ENCODE data around the gene SH3PXD2A.
"Not testable (repeated sequence)": the region's sequence is repeated elsewhere in the genome, so short reads cannot be mapped to it uniquely, and the experiment has no call there.

The SH3PXD2A gene

DNA sequence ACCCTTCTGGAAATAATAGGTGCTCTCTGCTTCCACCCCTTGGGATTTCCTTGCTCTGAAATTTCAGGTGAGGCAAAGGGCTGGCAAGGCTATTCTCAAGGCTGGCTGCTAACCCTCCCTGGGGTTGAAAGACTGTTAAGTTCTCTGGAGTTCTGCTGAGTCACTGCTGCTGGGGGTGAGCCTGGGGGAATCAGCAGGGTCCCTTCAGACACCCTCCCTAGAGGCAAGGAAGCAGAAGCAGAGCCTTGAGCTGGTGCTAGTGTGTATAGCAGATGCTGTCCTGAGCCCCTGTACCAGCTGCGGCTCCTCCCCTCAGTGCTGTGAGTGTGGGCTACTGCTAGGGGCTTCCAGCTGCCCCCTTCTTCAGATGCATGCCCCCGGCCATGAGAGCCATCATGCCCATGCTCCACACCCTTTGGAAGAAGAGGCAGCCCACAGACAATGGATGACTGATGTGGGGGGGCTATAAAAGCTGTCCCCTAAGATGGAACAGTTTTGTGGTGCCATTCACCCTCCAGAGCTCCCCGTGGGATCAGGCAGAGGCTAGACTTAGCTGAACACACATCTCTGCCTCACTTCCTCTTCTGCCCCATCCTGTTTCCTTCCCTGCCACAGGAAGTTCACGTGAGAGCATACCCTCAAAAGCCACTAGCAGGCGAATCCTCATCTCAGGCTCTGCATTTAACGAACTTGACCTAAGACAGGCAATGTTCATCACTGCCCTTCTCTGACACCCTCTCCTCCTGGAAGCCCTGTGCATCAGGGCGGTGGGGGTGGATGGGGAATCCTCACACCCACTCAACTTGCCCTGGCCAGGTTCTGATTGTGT is 91.8 kb downstream of the SH3PXD2A start:
- DNase-seq, result peak; percentile 60

DNA sequence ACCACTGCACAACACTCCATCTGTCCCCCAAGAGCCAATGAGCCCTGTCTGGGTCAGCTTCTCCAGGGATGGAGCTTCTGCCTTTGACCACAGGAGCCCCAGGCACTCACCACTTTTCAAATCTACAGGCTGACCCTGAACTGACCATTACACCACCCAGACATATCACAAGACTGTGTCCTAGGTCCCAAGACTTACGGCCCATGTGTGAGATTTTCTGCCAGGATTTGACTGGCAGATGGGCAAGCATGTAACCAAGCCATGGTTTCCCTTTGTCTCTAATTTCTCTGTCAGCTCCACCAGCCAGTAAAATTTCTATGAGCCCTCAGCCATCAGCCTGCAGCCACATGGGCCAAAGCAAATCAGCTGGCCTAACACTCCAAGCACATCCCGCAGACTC is 92.5 kb downstream of the SH3PXD2A start:
- no peak for DNase-seq

DNA sequence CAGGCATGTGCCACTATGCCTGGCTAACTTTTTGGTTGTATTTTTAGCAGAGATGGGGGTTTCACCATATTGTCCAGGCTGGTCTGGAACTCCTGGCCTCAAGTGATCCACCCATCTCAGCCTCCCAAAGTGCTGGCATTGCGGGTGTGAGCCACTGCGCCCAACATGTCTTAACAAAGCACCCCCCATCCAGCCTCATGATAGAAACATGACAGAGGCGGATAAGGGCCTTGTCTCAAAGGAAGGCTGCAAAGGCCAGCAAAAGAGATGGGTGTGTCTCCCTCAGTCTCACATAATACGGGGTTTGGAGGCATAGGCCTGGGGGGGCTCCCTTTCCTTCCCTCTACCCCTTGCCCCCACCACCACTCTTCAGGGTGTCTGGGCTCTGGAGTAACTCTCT is 93.2 kb downstream of the SH3PXD2A start:
- no peak for DNase-seq

DNA sequence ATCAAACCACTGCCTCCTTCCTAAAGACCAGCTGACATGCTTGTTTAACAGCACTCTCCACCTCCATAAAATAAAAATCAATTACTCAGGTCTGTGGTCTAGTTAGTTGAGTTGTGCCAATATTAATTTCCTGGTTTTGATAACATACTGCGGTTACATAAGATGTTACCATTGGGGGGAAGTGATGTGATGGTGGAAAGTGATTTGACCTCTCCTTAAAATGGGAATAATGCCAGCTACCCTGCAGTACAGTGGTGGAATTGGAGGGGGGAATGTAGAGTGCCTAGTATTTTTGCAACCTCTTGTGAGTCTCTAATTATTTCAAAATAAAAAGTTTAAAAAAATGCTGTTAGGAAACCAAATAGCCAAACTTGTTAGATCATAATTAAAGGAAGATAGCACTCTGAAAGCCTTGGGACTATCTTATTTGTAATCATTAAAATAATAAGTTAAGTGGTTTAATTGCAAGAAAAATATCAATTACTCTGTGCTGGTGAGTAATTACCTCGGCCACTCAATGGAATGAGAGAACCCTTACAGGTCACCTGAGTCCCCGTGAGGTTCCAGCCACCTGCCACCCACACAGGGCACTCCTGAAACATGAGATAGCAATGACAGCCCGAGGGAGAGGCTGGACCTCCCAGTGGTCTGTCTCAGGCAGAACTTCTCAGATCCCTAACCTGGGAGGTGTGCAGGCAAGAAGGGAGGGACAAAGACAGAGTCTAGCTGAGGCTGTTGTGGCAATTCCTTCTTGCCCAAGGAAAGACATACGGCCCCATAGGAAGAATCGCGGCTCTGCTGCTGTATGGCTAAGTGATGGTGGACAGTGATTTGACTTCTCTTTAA is 94.1 kb downstream of the SH3PXD2A start:
- DNase-seq, result no peak

DNA sequence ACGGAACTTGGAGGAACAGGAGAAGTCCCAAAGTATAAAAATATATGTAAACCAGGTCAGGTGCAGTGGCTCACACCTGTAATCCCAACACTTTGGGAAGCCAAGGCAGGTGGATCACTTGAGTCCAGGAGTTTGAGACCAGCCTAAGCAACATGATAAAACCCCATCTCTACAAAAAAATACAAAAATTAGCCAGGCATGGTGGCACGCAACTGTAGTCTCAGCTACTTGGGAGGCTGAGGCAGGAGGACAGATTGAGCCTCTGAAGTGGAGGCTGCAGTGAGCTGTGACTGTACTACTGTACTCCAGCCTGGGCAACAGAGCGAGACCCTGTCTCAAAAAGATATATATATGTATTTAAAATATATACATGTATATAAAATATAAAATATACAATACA is 95.1 kb downstream of the SH3PXD2A start:
- DNase-seq, result not testable (repeated sequence)

DNA sequence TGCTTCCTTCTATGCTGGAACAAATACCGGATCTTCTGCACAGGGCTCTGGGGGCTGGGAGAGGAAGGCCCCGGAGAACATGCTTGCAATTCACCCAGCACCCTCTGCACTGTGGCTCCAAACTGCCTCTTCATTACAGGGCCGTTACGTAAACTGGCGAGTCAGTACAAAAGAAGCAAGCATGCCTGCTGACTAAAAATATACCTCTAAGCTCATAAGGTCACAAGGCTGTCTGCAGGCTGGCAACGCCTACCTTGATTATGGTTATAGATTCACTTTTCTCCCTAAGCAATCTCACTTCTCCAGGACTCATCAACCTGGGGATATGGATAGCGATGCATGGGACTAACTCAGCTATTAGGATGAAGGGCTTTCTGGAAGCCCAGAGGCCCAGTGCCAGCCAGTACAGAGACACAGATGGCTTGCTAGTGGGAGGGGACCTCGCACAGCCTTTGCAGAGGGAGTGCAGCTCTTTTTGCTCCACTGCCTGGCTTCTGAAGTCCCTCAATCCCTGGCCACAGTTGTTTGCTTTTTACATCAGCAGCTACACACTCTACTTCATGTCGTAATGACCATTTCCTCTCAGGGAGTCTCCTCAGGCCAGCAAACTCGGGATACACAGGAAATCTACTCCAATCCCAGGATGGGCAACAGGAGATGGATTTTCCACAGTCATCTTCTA is 96.1 kb downstream of the SH3PXD2A start:
- peak; percentile 86 for DNase-seq

DNA sequence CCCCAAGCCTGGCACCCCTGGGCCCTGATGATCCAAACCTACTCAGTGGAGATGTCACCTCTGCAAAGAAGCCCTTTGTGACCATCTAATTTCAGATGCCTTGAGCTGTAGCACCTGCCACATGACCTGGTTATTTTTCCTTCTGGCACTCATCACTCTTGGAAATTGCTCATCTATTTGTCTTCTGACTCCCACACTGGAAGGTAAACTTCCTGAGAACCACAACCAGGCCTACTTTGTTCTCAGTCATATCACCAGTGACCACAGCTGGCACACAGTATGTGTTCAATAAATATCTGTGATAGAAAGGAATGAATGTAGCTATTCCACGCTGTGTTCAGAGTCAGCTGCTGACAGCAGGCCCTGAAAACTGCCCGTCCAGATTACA is 97.1 kb downstream of the SH3PXD2A start:
- peak; percentile 58 for DNase-seq

DNA sequence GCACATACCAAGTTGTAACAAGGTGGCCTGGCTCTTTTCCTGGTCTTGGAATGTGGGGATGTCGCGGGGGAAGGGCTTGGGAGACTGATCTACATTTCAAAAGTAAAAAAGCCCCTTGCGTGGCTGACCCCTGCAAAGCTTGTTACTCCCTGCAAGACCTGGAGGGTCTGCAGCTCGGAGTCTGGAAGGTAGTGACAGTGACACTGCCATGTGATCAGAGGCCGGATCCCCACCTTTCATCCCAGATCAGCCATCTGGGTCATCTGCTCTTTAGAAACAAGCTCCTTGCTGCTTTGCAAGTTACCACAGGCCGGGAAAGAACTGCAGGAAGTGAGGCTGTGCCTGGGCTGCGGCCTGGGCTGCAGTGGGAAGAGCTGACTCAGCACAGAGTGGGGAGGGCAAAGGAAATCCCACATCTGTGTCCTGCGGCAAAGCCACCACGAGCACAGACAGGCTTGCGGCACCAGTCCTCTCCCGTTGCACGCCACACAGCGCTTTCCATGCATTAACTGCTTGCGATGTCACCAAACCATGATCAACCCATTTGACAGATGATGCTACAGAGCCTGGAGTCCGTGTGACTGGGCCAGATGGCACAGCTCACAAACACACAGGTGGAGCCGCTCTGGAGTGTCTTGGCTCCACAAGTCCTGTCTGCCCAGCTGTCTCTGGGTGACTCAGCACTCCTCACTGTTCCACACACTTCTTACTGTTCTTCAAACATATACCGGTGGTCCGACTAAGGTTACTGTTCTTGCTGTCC is 97.7 kb downstream of the SH3PXD2A start:
- peak; percentile 88 for DNase-seq

DNA sequence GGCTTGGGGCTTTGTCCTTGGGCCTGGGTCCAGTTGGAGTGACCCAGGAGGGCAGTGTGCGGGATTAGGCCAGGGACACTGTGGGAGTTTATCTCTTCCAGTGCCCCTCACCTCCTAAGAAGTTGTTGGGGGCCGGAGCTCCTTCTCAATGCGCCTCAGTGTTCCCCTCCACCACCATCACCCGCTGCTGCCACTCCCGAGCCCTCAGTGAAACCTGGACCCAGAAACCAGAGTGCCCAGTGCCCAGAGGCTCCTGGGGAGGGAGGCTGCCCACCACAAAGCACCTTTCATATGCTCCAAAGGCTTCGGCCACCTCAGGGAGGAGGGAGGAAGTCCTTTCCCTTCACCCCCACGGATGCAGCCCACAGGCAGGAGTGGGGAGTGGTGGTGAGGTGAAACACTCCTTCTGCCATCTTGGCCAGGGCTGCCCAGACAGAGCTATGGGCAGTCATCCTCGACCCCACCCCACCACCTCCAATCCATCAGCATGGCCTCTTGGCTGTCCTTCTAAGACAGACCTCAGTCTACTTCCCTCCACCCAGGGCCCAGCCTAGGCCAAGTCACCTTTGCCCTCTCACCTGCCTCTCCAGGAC is 99.0 kb downstream of the SH3PXD2A start:
- DNase-seq, result no peak

DNA sequence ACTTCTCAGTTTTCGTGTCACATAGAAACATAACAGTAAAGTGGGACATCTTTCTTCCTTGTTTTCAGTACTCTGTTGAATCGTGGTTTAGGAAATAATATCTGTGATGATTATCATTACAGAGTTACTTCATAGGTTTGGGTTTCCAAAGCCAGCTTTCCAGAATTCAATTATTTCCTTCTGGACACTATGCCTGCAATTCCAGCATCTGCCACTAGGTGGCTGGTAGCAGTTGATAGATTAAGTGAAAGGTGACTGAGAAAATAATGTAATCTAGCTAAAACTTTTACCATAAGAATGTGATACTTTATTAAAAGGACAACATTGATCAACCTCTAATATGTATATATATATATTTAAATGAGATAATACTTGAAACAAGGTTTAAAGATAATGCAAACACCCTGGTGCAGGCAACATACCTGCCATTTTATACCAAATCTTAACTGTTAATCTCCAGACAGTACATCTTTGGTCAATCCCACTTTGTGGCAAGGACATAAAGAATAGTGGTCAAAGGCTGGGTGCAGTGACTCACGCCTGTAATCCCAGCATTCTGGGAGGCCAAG is 102.6 kb downstream of the SH3PXD2A start:
- no peak for DNase-seq

DNA sequence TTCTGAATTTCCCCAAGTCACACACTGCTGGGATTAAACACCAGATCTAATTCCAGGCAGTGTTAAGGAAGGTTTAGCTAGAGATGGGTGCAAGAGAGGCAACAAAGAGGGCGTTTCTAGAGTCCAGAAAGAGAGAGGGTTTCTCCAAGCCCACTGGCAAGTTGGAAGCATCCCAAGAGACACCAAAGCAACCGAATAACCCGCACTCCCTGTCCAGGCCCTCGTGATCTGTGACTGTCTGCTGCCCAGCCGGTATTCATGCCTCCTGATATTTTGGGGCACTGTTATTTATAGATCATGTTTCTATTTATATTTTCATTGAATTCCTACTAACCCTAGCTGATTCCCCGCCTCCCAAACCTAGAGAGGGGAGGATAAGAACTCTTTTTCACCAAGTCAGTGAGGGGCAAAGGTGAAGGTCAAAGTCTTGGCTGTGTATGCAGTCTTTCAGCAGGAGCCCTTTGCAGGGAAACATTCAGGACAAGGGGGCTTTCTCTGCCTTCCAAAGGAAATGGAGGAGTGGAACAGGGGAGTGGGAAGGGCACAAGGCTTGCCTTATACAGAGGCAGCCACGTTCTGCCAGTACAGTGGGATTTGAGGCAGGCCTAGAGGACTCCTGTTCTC is 103.6 kb downstream of the SH3PXD2A start:
- no peak for DNase-seq

DNA sequence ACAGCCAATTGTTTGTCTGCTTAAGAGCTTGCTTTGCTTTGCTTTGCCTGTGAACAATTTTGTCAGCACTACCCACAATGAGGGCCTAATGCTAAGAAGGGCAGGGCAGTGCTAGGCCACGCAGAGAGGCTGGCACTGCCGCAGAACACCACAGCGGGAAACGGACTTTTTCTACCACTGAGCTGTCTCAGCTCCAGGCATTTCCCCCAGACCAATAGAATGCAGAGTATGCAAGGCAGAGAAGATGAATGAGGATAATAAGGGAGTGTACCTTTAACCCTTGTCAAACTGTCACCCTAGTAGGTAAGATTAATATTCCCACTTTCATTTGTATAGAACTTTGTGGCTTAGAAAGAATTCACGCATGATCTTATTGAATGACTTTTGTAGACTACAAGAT is 104.5 kb downstream of the SH3PXD2A start:
- DNase-seq, result no peak

DNA sequence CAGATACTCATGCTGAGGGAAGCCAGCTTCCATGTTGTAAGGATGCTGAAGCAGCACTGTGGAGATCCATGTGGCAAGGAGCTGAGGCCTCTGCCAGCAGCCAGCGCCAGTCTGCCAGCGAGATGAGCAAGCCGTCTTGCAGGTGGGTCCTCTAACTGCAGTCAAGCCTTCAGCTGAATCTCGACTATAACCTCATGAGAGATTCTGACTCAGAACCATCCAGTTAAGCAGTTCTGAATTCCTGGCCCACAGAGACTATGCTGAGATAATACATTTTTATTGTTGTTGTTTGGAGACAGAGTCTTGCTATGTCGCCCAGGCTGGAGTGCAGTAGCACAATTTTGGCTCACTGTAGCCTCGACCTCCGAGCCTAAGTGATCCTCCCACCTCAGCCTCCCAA is 105.6 kb downstream of the SH3PXD2A start:
- no peak for DNase-seq

DNA sequence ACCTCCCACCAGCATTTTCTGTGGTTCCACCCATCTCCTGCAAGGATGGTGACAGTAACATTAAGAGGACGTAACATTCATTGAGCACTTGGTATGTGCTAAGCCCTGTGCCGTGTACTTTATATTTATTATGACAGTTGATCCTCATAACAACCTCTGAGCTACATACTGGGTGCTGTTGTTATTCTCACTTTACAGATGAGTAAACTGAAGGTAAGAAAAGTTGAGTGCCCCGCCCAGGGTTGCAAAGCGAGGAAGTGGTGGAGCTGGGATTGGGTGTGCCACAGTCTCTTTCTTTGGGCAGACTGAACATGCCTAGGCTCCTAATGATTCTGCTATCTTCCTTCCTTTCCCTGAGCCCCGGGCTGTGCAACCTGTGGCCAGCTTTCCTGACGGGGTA is 107.4 kb downstream of the SH3PXD2A start:
- DNase-seq, result no peak

DNA sequence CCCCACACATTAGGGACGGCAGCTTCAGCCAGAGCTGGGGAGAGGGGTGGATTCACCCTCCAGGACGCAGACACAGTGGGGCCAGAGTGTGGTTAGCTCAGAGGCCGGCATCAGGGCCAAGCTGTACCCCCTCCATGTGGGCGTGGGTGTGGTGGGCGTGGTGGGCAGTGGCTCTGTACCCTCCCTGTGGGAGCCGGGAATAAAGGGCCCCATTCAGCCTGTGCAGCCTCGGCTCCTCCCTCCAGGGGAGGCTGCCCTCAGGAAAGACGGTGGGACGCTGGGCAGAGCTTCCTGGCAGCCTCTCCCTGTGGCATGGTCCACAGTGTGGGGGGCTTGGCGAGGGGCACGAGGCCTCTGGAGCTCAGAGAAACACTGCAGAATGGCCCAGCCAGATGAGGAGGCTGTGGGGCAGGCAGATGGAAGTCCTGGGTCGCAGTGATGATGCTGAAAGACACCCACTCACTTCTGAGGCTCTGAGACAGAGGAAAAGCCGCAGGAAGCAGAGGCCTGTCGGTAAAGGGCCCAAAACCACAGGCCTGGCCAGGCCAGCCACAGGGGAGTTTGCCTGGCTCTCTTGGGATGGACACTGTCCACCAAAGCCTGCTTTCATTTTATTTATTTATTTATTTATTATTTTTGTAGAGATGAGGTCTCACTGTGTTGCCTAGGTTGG is 108.0 kb downstream of the SH3PXD2A start:
- no peak for DNase-seq

DNA sequence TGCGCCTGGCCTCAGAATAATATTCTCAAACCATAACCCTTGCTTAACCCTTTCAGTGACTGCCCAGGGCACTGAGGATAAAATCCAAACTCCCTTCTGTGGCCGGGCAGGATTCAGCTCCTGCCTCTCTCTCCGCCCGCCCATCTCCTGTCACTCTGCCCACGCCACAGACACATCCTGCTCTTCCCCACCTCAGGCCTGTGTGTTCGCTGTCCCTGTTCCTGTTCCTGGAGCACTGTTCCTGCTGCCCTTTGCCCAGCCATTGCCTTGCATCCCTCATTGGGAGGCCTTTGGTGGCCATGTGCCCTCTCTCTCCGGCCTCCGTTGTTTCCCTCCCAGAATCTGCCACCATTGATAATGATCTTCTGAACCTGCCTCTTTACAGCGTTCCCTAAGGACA is 108.8 kb downstream of the SH3PXD2A start:
- DNase-seq, result no peak

DNA sequence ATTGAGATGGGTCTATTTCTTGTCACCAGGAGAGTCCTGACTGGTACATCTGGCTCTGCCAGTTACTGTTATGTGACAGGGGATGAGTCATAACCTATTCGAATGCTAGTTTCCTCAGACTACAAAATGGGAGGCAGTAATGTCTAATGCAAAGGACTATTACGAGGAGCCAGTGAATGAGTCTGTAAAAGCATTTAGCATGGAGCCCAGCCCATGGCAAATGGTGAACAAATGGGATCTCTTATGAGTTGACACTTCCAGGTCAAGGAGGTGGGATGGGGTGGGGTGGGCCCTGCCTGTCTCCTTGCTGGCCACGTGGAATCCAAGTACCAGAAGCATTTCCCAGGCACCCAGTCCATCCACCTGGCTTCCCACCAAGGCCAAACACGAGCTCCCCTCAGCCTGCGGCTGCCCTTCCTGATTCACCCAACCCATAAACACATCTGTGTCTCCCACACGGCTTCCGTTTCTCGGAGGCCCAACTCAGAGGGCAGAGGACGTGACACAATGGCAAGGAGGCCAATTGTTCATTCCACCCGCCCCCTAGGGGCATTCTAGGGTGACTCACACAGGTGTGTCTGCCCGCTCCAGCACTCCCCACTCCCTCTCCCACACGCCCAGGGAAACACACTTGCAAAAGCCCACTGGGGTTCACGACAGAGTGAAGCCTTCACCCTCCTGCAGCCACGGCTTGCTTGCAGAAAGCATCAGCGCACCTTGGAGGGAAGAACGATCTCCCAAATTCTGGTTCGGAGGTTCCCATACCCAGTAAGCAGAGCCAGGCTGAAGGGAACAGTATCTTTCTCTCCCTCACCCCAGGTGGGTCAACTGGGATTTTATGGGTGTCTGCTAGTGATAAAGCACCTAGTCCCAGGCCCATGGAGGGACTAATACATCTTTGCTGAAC is 109.8 kb downstream of the SH3PXD2A start:
- no peak for DNase-seq

DNA sequence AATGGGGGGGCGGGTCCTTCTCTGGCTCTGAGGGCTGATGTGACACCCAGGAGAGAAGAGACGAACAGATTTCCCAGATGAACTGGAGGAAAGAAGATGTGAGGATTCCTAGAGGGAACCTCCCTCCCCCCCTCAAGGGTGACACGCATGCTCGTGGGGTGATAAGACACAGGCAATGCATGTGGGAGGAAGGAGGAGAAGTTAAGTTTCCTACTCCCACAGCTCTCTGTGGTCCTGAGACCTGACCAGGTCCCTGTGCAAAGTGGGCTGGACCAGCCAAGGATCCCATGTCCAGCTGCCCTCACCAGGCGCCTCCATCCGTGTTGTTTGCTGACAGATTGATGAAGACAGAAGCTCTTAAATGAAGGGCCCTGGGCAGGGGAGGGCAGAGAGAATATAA is 112.6 kb downstream of the SH3PXD2A start:
- no peak for DNase-seq

DNA sequence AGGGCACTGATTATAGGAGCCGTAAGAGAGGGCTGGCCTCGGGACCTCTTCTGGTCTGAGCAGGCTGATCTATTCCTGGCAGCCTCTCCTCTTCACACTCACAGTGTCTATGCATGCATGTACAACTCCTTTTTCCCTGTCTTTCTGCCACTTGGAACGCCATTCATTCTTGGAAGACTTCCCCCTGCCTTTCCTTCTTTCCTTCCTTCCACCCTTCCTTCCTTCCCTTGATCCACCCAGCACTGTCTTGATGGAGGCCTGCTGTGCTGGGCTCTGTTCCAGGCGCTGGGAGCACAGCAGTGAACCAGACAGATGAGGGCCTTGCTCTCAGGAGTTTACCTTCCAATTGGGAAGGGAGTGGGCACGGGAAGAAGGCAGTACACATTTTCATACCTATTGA is 114.8 kb downstream of the SH3PXD2A start:
- DNase-seq, result no peak

Measured in fibroblast of skin of right biceps (primary cell).